ENCODE results near the gene IL1RL1.

Gene IL1RL1

DNA sequence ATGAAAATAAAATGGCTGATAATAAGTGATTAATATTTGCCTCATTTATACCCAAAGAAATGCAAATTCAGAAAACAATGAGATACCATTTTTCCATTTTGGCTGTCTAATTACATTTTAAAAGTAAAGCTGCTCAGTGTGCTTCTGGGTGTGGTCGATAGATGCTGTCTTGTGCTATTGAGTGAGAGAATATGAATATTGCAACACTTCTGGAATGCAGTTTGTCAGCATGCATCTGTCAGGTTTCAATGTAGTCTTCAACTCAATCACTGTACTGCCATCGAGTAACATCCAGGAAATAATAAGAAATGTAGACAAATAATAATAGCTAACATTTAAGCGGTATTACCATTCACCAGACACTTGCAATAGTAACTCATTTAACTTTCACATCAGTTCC is 48.2 kb downstream of the IL1RL1 start:
- TF ChIP-seq, protein P1, sequence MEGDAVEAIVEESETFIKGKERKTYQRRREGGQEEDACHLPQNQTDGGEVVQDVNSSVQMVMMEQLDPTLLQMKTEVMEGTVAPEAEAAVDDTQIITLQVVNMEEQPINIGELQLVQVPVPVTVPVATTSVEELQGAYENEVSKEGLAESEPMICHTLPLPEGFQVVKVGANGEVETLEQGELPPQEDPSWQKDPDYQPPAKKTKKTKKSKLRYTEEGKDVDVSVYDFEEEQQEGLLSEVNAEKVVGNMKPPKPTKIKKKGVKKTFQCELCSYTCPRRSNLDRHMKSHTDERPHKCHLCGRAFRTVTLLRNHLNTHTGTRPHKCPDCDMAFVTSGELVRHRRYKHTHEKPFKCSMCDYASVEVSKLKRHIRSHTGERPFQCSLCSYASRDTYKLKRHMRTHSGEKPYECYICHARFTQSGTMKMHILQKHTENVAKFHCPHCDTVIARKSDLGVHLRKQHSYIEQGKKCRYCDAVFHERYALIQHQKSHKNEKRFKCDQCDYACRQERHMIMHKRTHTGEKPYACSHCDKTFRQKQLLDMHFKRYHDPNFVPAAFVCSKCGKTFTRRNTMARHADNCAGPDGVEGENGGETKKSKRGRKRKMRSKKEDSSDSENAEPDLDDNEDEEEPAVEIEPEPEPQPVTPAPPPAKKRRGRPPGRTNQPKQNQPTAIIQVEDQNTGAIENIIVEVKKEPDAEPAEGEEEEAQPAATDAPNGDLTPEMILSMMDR (IDR thresholded peaks at IDR 0.05; ENCODE audit: control insufficient read depth, insufficient read depth, low read depth, low read length, missing control alignments): no peak
- no peak for DNase-seq (ENCODE audit: low read depth)
- no peak overlapping the region for H3K4me3 ChIP-seq (ENCODE audit: control insufficient read depth, low read depth, low read length)

DNA sequence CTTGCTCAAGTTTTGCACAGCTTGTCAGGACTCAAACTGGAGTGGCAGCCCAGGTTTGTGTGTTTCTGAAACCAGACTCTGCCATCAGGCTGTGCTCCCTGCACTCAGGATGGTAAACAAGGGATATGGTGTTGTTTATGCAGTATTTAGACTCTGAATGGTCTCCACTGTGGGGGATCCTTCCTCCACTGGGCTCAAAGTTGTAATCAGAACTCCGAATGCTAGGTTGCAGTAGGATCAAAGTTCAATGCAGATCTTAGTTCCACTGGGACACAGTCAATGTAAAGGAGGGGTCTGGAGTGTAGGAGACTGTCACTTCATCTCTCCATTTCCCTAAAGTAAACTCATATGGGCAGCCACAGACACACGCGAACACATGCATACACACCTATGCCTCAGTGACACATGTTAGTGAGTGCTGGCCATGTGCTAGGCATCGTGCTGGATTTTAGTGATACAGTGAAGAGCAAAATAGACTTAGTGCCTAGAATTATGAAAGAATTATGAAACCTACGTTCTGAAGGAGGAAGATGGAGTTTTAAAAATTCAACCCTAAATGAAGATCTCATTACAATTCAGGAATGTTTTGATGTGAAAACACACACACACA is 50.4 kb downstream of the IL1RL1 start:
- no peak overlapping the region for H3K4me3 ChIP-seq (ENCODE audit: control insufficient read depth, low read depth, low read length)
- TF ChIP-seq, protein P1 (IDR thresholded peaks at IDR 0.05; ENCODE audit: control insufficient read depth, insufficient read depth, low read depth, low read length, missing control alignments): no peak
- DNase-seq (ENCODE audit: low read depth): no peak

DNA sequence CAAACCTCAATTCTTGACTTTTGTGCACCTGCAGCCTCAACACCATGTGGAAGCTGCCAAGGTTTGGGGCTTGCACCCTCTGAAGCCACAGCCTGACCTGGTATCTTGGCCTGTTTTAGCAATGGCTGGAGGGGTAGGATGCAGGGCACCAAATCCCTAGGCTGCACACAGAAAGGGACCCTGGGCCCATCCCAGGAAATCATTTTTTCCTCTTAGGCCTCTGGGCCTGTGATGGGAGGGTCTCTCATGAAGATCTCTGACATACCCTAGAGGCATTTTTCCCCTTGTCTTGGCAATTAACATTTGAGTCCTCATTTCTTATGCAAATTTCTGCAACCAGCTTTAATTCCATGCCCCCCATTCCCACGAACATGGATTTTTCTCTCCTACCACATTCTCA is 54.4 kb downstream of the IL1RL1 start:
- no peak overlapping the region for H3K4me3 ChIP-seq (ENCODE audit: control insufficient read depth, low read depth, low read length)
- TF ChIP-seq, protein P1 (IDR thresholded peaks at IDR 0.05; ENCODE audit: control insufficient read depth, insufficient read depth, low read depth, low read length, missing control alignments): no peak
- DNase-seq (ENCODE audit: low read depth): no peak

DNA sequence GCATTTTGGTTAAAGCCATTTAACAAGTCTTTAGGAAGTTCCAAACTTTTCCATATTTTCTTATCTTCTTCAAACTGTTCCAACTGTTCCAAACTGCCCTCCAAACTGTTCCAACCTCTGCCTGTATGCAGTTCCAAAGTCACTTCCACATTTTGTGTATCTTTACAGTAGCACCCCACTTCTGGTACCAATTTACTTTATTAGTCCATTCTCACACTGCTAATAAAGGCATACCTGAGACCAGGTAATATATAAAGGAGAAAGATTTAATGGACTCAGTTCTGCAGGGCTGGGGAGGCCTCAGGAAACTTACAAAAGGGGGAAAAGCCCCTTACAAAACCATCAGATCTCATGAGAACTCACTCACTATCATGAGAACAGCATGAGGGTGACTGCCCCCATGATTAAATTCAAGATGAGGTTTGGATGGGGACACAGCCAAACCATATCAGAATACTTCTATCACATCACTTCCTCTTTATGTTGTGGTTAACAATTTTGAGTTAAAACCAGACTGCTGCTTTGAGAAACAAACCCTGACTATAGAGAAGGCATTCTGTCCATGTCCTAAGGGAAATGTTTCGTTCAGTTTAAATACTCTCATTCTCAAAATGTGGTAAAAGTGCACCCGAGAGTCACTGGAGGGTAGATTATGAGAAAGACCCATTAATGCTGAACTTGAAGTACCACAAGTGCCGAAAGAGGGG is 55.2 kb downstream of the IL1RL1 start:
- H3K4me3 ChIP-seq (ENCODE audit: control insufficient read depth, low read depth, low read length): no peak overlapping the region
- TF ChIP-seq, protein P1 (IDR thresholded peaks at IDR 0.05; ENCODE audit: control insufficient read depth, insufficient read depth, low read depth, low read length, missing control alignments): no peak
- no peak for DNase-seq (ENCODE audit: low read depth)

DNA sequence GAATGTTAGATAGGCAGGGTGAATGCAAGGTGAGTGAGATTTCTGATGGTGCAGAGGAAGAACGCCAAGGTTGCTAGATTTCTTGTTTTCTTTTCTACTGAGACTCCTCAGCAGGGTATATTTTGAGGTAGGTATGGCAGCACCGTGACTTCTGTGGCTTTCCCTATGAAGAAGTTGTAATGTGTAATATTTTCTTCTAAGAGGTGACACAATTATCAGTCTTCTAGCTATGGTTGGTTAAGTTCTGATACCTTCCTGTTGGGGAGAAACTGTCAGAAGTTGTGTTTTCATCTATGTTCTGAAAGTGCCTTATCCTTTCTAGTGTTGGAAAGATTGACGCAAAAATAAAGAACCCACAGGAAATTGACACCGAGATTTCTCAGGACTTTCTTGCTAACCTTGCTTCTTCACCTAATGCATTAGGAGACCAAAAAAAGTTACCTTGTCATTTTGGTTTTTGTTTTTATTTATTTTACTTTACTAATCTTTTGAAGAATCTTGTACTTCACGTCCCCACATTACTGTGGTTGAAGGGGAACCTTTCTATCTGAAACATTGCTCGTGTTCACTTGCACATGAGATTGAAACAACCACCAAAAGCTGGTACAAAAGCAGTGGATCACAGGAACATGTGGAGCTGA is 56.1 kb downstream of the IL1RL1 start:
- no peak overlapping the region for H3K4me3 ChIP-seq (ENCODE audit: control insufficient read depth, low read depth, low read length)
- TF ChIP-seq, protein P1 (IDR thresholded peaks at IDR 0.05; ENCODE audit: control insufficient read depth, insufficient read depth, low read depth, low read length, missing control alignments): no peak
- DNase-seq (ENCODE audit: low read depth): no peak

DNA sequence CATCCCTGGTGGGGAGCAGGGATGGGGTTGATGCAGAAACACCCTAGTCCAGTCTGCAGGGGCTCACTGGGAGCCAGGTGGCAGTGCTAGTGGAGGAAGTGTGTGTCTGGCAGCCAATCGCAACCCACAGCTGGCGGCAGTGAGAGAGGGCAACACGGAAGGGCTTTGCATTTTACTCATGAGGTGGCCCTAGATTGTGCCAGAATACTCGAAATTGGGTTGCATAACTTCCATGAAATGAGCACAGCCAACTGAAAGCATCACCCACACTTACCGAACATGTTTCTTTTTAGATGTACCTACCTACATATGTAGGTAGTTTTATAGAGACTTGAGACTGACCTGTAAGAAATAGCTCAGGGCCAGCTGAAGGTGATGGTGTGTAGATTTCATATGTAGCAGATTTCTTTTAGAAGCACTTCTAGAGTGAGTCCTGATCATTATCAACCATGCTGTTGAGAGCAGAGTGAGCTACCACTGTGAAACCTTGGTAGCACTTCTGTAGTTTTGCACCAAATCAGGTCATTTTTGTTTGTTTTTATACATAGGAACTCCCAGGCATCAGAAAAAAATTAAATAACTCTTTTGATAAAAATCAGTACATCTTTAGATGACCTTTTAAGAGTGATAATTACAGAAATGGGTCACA is 57.2 kb downstream of the IL1RL1 start:
- H3K4me3 ChIP-seq (ENCODE audit: control insufficient read depth, low read depth, low read length): no peak overlapping the region
- DNase-seq (ENCODE audit: low read depth): no peak
- TF ChIP-seq, protein P1 (IDR thresholded peaks at IDR 0.05; ENCODE audit: control insufficient read depth, insufficient read depth, low read depth, low read length, missing control alignments): no peak
